GM21367 (cell line): ENCODE measurements around the gene DTX2.
"Not testable (repeated sequence)": the region's sequence is repeated elsewhere in the genome, so short reads cannot be mapped to it uniquely, and the experiment has no call there.

Experiments
- ATAC-seq: cut with Tn5 transposase; IDR thresholded peaks from one replicate; pipeline ENCODE4 v1.9.1; 2021; ENCODE audit not compliant: unreplicated experiment

Gene DTX2

DNA sequence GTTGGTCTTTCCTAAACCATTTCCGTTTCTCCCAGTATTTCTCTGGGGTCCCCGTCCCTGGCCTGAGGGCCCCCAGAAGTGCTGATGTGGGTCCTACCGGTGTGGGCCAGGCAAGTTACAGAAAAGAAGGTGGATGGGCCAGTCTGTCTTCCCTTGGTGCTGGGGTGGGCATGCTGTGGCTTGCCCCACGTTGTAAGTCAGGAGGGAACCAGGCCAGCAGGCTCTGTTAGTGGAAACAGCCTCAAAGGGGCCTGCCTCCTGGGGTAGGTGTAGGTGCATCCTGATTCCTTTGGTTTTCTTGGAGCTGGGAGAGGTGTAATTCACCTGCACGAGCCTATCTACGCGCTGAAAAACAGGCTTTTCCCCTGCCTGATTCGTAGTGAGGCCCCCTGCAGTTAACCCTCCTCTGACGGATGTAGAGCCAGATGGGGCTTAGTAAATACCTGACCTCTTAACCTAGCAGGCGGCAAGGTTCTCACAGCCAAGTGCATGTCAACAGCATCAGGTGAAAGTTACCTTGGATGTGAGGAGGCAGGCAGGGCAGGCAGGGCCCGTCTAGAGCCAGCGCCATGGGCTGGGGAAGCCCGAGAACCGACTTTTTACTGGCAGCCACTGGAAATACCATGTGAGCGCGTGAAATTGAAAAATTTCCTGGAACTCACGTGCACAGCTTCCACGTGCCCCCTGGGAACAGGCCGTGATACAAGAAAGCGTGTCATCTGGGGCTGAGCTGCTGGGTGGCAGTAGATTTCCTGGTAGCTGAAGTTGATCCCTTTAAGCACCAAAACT is 24.5 kb downstream of the DTX2 start:
- peak; percentile 8 for ATAC-seq

DNA sequence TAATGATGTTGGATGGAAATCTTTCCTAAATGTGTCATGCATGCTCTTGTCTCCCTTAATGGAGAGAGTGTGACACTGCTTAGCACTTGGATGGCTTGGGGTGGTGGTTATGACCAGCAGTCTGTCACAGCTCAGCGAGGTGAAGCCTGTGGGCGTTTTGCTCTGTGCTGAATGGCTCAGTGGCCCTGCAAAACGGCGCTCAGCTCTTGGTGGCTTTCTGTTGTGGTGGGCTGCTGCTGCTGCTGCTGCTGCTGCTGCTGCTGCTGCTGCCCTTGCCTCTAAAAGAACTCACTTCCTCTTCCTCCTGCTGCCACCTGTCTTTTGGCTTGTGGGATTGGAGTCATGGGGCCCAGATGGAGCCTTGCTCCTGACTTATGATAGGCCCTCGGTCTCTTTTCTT is 25.1 kb downstream of the DTX2 start:
- peak; percentile 98 for ATAC-seq

DNA sequence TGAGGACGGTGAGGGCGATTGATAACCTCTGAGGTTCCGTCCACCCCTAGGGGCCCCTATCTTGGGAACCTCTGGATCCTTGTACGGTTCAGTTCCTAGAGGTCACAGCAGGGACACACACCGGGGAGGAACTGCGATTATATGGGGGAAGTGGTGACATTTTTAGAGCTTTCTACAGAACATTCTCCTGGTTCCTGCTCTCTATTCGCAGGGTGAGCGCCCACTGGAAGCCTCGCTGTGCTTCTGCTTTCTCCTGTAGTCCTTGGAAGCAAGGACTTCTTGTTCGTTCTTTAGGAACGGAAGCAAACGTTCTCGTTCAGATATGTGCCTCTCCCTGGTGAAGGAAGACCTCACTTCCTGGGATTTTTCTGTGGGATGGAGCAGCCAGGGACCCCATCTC is 26.5 kb downstream of the DTX2 start:
- not testable (repeated sequence) for ATAC-seq

DNA sequence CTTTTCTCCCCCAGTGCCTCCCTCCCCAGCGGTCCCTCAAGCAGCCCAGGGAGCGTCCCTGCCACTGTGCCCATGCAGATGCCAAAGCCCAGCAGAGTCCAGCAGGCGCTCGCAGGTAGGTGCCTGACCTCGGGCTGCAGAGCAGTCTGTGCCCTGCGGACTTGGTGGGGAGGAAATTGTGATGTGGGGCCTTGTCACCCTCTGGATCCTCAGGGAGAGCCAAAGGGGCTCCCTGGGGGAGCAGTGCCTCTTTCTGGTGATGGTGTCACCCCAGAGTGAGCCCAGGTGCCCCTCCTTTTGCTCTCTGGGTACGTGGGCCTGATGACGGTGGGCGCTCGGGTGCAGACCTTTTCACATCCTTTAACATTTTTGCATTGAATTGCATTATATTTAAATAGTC is 30.6 kb downstream of the DTX2 start:
- ATAC-seq, result not testable (repeated sequence)

DNA sequence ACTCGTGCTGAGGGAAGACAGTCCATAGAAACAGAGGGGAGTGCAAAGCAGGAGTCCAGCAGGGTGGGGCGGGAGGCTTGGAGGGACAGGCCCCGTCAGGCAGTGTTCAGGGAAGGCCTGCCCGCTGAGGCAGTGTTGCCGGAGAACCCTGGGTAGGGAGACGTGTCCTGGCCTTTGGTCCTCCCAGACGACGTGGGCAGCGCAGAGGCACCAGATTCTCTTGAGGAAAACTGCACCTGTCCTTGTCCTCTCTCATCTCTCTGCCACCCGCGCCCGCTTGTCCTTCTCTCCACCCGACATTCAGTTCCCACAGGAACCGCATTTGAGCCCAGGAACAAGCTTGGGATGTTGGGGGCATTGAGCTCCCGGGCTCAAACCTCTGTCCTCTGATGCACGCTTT is 34.2 kb downstream of the DTX2 start:
- not testable (repeated sequence) for ATAC-seq

DNA sequence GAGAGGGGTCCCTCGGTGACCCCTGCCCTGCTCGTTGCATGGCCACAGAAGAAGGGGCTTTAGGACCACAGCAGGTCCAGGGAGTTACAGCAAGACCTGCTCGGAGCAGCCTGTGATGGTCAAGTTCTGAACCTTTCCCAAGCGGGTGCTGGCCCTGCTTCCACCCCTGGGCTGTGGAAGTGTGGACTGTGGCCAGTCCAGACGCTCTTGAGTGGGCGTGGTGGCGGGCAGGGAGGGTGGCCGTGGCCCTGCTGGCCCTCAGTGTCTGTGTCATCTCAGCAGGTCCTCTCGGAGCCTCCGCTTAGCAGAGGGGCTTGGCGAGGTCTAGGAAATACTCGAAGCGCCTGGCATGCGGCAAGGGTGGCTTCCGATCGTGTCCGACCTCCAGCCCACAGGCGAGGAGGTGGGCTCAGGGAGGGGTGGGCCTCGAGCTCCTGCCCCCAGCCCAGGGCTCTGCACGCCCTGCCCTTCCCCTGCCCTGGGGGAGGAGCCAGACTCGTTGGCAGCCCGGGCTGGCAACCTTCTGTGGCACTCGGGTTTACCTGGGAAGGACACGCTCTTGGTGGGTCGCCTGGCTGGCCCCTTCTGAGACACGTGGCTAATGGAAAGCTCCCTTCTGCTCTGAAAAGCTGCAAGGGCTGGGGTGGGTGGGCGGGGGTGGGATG is 36.5 kb downstream of the DTX2 start:
- ATAC-seq, result not testable (repeated sequence)

DNA sequence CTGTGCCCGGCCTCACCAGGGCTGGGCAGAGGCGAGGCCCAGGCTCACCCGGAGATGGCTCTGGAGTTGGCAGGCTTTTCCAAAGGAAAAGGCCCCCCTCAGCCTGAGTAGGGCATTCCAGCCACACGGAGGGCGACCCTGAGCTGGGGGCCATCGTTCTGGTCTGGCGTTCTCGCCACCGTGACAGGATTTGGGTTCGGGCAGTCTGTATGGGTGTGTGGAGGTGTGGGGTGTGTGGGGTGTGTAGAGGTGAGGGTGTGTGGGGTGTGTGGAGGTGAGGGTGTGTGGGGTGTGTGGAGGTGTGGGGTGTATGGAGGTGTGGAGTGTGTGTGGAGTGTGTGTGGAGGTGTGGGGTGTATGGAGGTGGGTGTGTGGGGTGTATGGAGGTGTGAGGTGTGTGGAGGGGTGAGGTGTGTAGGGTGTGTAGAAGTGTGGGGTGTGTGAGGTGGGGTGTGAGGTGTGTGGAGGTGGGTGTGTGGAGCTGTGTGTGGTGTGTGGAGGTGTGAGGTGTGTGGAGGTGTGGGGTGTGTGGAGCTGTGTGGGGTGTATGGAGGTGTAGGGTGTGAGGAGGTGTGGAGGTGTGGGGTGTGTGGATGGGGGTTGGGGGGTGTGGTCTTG is 37.2 kb downstream of the DTX2 start:
- not testable (repeated sequence) for ATAC-seq

DNA sequence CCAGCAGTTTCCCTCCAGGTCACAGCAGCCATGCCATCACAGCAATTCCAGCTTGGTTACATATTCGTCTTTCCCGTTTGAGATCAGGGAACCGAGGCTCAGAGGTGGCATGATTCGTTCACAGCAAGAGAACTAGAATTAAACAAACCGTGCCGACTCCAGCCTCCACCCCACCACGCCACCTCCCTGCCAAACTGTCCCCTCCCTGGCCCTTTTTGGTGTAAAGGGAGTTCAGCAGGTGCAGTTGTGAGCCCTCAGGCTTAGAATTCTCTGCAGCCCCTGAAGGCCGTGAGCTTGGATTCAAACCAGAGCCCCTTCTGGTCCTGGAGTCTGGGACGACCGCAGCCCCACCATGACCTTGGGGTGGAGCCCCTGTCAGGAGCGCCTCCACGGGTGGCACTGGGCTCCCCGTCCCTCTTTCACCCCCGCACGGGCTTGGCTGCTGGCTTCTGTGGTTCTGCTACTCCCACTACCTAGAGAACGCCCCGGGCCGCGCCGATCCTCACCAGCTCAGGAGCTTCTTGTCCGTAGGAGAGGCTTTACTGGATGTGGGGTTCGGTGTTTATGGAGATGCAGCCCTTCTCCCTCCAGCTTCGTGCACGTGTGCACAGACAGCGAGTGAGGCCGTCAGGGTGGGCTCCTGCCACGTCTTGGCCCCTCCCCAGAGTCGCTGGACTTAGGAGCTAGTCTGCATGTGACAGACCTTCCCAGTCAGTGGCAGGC is 37.9 kb downstream of the DTX2 start:
- not testable (repeated sequence) for ATAC-seq

DNA sequence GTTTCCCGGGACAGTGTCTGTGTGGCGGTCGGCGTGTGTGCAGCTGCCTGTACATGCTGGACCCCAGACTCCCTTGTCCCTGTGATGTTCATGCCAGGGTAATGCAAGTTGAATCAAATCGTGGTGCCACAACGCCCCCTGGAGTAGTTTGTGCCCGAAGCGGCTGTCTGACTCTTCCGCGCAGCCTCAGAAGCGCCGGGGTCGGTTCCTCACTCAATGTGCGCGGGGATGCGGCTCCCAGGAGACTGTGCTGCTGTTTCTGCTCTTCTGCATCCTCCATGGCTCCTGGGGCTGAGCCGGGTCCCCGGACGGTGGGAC is 38.4 kb downstream of the DTX2 start:
- ATAC-seq, result not testable (repeated sequence)

DNA sequence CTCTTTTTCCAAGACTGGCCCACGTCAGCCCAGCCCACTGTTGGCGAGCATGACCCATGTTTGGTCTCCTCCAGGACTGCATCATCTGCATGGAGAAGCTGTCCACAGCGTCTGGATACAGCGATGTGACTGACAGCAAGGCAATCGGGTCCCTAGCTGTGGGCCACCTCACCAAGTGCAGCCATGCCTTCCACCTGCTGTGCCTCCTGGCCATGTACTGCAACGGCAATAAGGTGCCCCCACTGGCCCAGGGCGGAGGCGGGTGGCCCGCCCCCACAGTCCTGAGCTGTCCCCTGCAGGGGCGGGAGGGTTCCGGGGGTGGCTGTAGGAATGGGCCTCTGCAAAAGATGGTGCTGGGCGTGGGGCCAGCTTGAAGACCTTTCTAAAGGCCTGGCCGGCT is 40.7 kb downstream of the DTX2 start:
- not testable (repeated sequence) for ATAC-seq

DNA sequence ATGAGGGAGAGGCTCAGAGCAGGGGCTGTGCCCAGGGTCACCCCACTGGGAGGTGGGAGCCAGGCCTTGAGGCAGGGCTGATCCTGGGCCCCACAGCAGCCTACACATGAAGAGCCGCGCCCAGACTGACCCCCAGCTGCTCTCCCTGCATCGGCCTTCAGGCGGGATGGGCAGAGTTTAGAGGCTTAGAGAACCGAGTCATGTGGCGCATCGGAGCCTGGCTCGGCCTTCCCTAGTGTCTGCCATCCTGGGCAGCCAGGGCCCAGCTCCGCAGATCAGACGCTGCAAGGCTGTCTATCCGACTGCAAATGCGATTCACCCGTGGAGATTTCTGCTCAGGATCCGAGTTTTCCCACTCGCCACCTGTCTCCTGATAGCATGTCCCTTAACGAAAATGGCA is 41.3 kb downstream of the DTX2 start:
- not testable (repeated sequence) for ATAC-seq

DNA sequence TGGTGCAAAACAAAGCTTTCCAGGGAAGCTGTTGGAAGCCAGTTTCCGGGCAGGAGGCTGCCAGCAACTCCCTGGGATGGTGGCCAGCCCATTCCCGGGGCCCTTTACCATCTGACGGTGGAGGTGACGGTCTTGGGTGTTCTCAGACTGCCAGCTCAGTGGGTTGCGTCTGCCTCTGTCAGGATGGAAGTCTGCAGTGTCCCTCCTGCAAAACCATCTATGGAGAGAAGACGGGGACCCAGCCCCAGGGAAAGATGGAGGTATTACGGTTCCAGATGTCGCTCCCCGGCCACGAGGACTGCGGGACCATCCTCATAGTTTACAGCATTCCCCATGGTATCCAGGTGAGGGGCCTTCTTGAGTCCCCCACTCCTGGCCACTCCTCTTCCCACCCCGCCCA is 41.7 kb downstream of the DTX2 start:
- not testable (repeated sequence) for ATAC-seq

DNA sequence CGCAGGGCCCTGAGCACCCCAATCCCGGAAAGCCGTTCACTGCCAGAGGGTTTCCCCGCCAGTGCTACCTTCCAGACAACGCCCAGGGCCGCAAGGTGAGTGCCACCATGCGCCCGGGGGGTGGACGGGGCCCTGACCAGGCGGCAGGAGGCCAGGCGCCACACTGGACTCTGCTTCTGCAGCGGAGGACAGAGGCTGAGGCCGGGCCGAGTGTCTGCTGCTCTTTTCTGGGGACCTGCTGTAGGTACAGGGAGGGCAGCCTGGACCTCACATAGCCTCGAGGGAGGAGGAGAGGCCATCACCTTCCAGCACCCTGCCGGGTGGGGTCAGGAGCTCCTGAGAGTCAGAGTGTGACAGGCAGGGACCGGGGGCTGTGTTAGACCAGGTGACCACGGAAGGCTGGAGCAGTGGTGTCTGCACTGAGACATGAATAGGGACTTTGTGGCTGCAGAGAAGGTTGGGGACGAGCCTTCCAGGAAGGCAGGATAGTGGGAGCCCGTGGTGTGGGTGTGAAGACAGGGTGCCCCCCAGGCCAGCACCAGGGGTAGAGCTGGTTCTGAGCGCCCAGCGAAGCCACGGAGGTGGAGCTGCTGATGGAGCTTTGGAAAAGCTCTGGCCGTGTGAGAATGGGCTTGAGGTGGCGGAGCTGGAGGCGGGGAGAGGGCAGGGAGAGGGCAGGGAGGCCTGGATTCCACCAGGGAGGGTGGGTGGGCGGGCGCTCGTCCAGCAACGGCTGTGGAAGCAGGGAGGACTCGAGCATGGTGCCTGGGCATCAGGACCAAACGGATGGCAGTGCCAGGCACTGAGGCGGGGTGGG is 43.0 kb downstream of the DTX2 start:
- not testable (repeated sequence) for ATAC-seq

DNA sequence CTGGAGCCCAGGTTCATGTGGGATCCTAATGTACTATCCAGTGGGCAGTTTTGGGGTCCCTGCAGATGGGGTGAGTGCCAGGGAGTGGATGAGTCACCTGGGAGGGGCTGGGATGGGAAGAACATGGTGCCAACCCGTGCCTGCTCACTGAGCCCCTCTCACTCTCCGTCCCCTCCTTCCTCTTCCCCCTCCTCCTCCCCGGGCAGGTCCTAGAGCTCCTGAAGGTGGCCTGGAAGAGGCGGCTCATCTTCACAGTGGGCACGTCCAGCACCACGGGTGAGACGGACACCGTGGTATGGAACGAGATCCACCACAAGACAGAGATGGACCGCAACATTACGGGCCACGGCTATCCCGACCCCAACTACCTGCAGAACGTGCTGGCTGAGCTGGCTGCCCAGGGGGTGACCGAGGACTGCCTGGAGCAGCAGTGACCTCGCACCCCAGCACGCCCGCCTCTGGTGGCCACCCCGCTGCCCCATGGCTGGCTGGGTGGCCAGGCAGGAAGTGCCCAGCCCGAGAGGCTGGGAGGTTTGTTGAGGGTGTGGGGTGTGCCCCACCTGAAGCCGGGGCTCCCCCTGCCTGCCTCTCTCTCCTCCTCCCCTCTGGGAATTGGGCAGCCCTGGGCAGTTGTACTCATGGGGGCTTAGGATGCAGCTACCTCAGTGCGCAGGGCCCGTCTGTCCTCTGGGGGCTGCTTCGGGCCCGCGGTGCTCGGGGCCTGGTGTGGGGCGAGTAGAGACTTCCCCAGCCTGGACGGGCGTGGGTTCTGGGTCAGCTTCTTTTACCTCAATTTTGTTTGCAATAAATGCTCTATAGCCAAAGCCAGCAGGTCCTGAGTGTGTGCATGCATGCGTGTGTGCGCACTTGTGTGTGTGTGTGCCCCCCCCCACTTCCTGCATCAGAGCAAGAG is 43.9 kb downstream of the DTX2 start:
- no peak for ATAC-seq

DNA sequence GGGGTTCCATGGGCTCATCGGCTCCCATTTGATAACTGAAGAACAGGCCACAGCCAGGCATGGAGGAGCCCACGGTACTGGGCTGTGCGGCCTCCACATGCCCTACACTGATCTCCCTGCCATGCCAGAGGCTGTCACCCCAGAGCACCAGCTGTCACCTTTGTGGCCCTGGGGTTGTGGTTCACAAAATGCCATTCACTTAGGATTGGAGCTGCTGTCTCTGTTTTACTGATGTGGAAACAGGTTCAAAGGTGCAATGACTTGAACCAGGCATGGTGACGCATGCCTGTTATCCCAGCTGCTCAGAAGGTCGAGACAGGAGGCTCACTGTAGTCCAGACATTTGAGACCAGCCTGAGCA is 44.6 kb downstream of the DTX2 start:
- no peak for ATAC-seq

DNA sequence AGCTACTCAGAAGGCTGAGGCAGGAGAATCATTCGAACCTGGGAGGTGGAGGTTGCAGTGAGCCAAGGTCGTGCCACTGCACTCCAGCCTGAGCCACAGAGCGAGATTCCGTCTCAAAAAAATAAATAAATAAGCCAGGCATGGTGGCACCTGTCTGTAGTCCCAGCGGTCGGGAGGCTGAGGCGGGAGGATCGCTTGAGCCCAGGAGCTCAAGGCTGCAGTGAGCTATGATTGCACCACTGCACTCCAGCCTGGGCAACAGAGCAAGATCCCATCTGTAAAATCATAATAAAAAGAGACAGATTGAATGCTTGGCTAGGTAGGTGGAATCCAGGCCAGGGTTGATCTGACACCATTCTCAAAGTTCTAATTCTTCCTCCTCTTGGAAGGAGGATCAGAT is 45.1 kb downstream of the DTX2 start:
- ATAC-seq, result not testable (repeated sequence)

DNA sequence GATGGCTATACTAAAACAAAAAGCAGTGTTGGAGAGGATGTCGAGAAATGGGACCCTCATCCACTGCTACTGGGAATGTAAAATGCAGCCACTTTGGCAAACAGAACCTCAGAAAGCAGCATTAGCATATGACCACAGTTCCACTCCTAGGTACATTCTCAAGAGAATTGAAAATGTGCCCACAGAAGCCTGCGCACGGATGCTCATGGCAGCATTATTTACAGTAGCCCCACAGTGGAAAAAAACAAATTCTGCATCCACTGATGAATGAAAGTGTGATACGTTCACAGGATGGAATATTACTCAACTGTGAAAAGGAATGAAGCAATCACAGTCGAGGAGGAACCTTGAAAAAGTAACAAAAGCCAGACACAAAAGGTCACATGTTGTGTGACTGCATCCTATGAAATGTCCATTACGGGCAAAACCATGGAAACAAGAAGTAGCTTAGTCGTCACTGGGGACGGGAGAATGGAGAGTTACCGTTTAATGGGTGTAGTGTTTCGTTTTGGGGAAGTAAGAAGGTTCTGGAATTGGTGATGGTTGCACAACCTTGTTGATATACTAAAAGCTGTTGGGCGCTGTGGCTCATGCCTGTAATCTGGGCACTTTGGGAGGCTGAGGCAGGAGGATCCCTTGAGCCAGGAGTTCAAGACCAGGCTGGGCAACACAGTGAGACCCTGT is 46.4 kb downstream of the DTX2 start:
- no peak for ATAC-seq

DNA sequence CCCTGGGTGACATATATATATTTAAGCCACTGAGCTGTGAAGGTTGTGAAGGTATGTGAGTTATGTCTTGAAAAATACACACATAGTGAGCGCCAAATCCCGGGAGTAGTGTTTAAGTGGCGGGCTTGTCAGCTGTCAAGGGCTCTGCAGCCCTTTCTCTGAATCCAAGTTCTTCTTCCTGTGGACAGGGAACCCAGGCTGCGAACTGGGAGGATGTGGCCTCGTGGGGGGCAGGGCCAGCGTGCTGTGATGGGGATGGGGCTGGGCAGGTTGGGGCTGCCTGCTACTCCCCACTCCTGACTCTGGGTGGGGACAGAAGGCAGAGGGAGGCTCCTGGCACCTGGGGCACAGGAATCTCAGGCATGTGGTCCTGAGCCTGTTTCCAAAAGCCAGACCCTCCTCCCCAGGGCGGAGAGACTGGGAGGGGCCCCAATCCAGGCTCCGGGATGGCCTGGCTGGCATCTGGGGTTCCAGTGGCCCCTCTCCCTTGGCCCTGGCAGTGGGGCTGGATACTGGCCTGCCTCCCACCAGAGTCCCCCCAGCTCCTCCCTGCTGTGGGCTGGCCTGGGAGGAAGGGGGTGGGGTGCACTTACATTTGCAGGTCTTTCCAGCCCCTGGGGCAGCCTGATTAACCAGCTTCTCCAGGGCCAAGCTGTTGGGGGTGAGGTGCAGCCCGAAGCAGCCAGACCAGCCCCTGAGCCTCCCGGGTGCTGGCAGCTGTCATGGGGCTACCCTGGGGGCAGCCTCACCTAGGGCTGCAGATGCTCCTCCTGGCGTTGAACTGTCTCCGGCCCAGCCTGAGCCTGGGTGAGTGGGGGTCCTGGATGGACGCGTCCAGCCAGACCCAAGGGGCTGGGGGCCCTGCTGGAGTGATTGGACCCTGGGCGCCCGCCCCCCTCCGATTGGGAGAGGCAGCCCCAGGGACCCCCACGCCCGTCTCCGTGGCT is 48.7 kb downstream of the DTX2 start, which contains the start of gene UPK3B:
TSS of gene UPK3B (plus strand) at position 622 of the 947 bp plus-strand sequence. CDS start at position 723, 101 bp downstream.
- no peak for ATAC-seq
